ENCODE results near the gene MTF2. TPM values are rescaled to one million over a fixed set of nuclear protein-coding genes. Genes with fewer than 3 reads are reported as not detected.

The MTF2 gene
- polyA plus RNA-seq, 1 donor: 23.5 TPM

Other genes with a start within 250 kb of the MTF2 start
- gene RPL5, start 247.2 kb upstream of the MTF2 start, polyA plus RNA-seq (ENCODE audit: insufficient read length): 2,645 TPM
- 10.7 TPM for gene DIPK1A, start 117.8 kb upstream of the MTF2 start, polyA plus RNA-seq (ENCODE audit: insufficient read length)
- 26.7 TPM for gene TMED5, start 101.1 kb downstream of the MTF2 start, polyA plus RNA-seq (ENCODE audit: insufficient read length)
- gene CCDC18, start 101.4 kb downstream of the MTF2 start, polyA plus RNA-seq (ENCODE audit: insufficient read length): 5.3 TPM